GM12801 (cell line): ENCODE data around the gene SYVN1.

ENCODE experiments used
- TF ChIP-seq, protein P1 (sequence below): IDR thresholded peaks from one replicate; pipeline ENCODE4 v1.5.1; 2011; ENCODE audit warnings: control low read depth; ENCODE audit not compliant: insufficient read length; ENCODE audit errors: extremely low read depth

Gene SYVN1

DNA sequence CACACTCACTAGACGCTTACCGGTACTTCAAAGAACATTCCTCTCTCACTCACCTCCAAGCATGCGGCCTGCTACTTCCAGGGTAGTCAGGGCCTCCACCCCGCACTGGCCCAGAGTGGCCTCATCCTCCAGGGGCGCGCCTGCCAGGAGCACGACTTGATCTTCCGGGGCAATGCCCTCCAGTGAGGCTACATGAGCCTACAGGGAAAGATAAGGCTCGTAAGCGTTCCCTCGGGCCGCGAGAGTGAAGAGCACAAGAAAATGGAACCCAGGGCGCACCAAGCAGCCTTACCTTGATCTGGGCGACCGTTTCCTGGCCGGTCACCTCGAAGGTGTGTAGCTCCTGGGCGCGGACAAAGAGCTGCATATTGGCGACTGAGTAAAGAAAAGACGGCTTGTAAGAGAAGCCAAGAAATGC, 12.9 kb downstream of the SYVN1 start:
- TF ChIP-seq, protein P1, sequence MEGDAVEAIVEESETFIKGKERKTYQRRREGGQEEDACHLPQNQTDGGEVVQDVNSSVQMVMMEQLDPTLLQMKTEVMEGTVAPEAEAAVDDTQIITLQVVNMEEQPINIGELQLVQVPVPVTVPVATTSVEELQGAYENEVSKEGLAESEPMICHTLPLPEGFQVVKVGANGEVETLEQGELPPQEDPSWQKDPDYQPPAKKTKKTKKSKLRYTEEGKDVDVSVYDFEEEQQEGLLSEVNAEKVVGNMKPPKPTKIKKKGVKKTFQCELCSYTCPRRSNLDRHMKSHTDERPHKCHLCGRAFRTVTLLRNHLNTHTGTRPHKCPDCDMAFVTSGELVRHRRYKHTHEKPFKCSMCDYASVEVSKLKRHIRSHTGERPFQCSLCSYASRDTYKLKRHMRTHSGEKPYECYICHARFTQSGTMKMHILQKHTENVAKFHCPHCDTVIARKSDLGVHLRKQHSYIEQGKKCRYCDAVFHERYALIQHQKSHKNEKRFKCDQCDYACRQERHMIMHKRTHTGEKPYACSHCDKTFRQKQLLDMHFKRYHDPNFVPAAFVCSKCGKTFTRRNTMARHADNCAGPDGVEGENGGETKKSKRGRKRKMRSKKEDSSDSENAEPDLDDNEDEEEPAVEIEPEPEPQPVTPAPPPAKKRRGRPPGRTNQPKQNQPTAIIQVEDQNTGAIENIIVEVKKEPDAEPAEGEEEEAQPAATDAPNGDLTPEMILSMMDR: no peak

DNA sequence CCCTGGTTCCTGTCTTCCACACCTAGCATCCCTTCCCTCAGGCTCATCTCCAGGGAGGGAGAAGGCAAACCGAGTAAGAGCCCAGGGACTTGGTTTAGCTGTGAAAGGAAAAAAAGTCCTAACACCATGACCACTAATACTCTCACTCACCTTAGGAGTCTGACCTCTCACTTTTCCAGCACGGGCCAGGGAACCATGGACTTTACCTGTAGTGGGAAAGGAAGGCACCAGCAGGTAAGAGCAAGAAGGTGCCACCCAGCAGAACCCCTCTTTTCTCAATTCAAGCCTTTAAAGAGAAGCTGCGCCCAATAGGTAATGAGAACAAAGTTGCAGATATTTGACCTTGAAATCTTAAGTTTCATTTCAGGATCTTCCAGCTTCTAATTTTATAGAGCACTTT, 13.5 kb downstream of the SYVN1 start:
- TF ChIP-seq, protein P1: no peak

DNA sequence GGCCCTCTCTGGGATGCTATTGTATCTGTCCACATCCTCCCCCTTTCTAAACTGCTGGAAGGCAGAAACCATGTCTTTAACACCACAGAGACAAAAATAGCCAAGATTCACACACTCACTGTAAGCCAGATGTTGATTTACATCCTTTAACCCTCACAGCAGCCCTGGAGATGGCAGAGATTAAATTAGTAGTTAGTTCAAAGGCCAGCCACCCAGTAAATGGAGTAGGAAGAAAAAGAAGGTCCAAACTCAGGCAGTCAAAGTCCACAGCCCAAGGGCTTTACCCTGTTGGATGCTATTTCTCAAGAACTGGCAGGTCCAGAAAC, 14.7 kb downstream of the SYVN1 start:
- TF ChIP-seq, protein P1: no peak

DNA sequence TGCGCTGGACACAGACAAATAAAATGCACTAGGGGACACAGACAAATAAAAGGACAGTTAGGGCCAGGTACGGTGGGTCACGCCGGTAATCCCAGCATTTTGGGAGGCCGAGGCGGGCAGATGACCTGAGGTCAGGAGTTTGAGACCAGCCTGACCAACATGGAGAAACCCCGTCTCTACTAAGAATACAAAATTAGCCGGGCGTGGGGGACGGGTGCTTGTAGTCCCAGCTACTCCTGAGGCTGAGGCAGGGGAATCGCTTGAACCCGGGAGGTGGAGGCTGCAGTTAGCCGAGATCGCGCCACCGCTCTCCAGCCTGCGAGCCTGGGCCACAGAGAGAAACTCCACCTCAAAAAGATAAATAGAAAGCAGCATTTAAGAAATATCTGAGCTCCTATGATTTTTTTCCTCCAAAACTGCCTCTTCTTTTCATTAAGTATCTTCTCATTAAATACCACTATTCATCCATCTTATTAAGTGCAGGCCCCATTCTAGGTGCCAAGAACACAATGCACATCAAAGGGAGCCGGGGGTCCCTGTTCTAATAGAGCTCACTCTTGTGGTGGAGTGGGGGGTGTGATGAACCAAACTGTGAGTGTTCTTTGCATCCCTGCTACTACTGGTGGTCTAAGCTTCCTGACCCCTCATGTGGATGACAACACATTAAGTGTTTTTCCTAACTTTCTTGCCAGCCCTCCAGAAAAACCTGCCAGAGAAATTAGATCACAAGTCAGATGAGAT, 16.1 kb downstream of the SYVN1 start:
- TF ChIP-seq, protein P1: no peak

DNA sequence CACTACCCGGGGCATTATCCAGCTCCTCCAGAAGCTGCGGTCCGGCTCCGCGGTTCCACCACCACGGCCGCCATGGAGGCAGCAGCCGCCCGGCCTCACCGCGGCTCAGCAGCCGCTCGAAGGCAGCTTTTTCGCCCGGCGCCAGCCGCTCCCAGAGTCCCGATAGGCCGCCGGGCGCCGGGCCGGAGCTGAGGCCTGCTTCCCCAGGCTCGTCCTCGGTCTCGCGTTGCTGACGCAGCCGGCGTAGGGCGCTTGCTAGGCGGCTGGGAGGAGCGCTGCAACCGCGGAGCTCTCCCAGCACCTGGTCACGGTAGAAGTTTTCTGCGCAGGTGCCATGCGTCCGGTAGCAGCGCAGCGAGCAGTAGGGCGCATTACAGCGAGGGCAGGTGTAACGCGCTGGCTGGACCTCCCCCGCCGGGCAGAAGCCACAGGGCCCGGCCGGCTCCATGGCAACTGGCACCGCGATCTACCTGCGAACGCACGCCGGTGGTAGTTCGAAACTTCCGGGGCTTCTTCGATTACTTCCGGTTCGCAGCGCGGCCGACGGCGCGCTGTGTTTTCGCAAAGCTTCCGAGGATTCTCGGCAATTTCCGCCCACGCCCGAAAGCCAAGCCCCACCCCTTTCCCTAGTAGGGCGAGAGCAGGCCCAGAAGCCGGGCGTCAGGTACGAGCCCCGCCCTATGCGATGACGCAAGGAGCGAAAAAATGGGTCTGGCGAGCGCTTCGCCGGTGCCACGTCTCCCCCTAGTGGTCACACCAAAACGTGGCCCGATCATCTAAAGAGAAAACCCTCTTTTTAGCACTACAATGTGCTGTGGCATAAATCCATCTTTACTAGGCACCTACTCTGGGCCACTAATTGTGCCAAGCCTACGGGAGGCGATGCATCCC, 16.9 kb downstream of the SYVN1 start, which contains the start of gene ZNHIT2:
ZNHIT2 (minus strand) TSS at position 496 of the 891 bp plus-strand sequence; CDS start at position 448, 48 bp downstream.
- TF ChIP-seq, protein P1: no peak

DNA sequence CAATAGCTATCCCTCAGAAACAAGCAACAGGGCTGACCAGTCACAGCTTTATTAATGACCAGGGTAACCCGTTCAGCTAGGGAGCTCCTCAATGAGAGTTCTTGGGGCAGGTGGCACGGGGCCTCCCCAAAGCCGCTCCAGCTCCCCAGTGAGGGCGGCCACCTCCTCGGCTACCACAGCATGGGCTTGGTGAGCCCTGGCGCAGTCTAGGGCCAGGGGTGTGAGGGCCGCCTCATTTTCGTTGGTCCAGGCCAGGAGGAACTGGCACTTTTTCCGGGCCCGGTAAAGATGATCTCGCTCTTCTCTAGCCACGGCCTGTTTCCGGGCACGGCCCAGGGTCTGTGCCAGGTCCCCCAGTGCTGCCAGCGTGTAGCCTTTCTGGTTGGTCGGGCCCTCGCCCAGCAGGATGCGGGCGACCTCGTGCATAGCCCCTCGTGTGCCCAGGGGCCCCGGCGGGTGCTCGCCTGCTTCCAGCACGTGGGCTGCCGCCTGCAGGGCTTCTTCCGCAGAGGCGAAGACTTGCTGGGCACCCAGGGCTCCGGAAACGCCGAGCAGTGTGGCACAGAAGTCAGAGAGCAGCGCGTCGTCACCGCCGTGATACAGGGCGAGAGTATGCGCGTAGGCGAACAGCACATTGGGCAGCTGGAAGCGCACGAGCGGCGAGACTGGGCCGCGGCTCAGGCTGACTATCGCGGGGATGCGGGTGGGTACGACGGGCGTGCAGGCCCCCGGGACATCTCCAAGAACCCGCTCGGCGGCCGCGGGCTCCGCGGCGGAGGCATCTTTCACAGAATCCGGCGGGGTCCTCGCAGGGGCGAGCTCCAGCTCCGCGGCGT, 17.7 kb downstream of the SYVN1 start:
- TF ChIP-seq, protein P1: no peak
